Neural progenitor cell (in vitro differentiated cells): Measurements from ENCODE around the gene FGF19. TPM values are rescaled to one million over a fixed set of nuclear protein-coding genes. Genes with fewer than 3 reads are reported as not detected.
A peak's percentile ranks its signal among the peaks of the same experiment; 100 is the strongest.

Experiments
- DNase-seq: peaks from one replicate; pipeline ENCODE4 v3.0.0-alpha.2; 2016; ENCODE audit warnings: low spot score
- H2AFZ ChIP-seq: fragments of 200-600 bp; sonication (generic); replicated peaks from 2 replicates; pipeline ENCODE4 v1.6.1; 2016; ENCODE audit warnings: antibody characterized with exemption
- H3F3A ChIP-seq: fragments of 200-600 bp; sonication (generic); 2 replicates; pipeline ENCODE4 v1.6.1; 2016; ENCODE audit warnings: antibody characterized with exemption, low read depth
- H3K27ac ChIP-seq: fragments of 200-600 bp; sonication (generic); 2 replicates; pipeline ENCODE4 v1.5.1; 2016; ENCODE audit warnings: mild to moderate bottlenecking
- H3K27me3 ChIP-seq: fragments of 200-600 bp; sonication (generic); 2 replicates; pipeline ENCODE4 v1.6.1; 2016; ENCODE audit warnings: mild to moderate bottlenecking, moderate library complexity
- H3K36me3 ChIP-seq: fragments of 200-600 bp; sonication (generic); 2 replicates; pipeline ENCODE4 v1.5.1; 2016
- H3K4me1 ChIP-seq: fragments of 200-600 bp; sonication (generic); 2 replicates; pipeline ENCODE4 v1.6.1; 2016; ENCODE audit warnings: mixed run types
- H3K4me2 ChIP-seq: fragments of 200-600 bp; sonication (generic); 2 replicates; pipeline ENCODE4 v1.6.1; 2016
- H3K4me3 ChIP-seq: fragments of 200-600 bp; sonication (generic); 2 replicates; pipeline ENCODE4 v1.5.1; 2016
- H3K79me2 ChIP-seq: fragments of 200-600 bp; sonication (generic); 2 replicates; pipeline ENCODE4 v1.6.1; 2016; ENCODE audit warnings: low read depth
- H3K9ac ChIP-seq: fragments of 200-600 bp; sonication (generic); 2 replicates; pipeline ENCODE4 v1.6.1; 2016
- H3K9me3 ChIP-seq: fragments of 200-600 bp; sonication (generic); 2 replicates; pipeline ENCODE4 v1.5.1; 2016; ENCODE audit warnings: low read depth
- H4K20me1 ChIP-seq: fragments of 200-600 bp; sonication (generic); 2 replicates; pipeline ENCODE4 v1.6.1; 2016; ENCODE audit warnings: low read depth
- H3K27ac Mint-ChIP-seq: 3 replicates; pipeline ENCODE4 v1.8.0; 2021; ENCODE audit warnings: mixed read lengths
- H3K27me3 Mint-ChIP-seq: 2 replicates; pipeline ENCODE4 v1.8.0; 2022; ENCODE audit warnings: low read depth, mild to moderate bottlenecking, inconsistent platforms, moderate library complexity, mixed read lengths; ENCODE audit not compliant: insufficient read depth
- H3K36me3 Mint-ChIP-seq: 3 replicates; pipeline ENCODE4 v1.8.0; 2021; ENCODE audit warnings: mixed read lengths
- H3K4me1 Mint-ChIP-seq: 3 replicates; pipeline ENCODE4 v1.8.0; 2021; ENCODE audit warnings: mixed read lengths
- H3K4me3 Mint-ChIP-seq: 3 replicates; pipeline ENCODE4 v1.8.0; 2021; ENCODE audit warnings: mild to moderate bottlenecking, moderate library complexity, mixed read lengths
- H3K9me3 Mint-ChIP-seq: 3 replicates; pipeline ENCODE4 v1.8.0; 2020; ENCODE audit warnings: mixed read lengths
- EZH2 ChIP-seq: fragments of 200-600 bp; sonication (generic); IDR thresholded peaks from 2 replicates; pipeline ENCODE4 v1.6.1; 2017; ENCODE audit warnings: antibody characterized with exemption, mild to moderate bottlenecking, moderate library complexity
- EZH2phosphoT487 ChIP-seq: fragments of 200-600 bp; sonication (generic); IDR thresholded peaks from 2 replicates; pipeline ENCODE4 v1.6.1; 2017; ENCODE audit warnings: antibody characterized with exemption
- total RNA-seq: library from RNA; depleted of rRNA; stranded (reverse); fragments of >200 nt; gene quantifications from 2 replicates; pipeline ENCODE4 v1.2.3, GENCODE V29; 2015; ENCODE audit warnings: low replicate concordance
- TF ChIP-seq, protein P1 (sequence below): fragments of 200-600 bp; sonication (generic); IDR thresholded peaks from 2 replicates; pipeline ENCODE4 v1.5.1; 2017; ENCODE audit warnings: antibody characterized with exemption, mild to moderate bottlenecking

The FGF19 gene
- total RNA-seq, 1 donor from 2014 or later = not detected

DNA sequence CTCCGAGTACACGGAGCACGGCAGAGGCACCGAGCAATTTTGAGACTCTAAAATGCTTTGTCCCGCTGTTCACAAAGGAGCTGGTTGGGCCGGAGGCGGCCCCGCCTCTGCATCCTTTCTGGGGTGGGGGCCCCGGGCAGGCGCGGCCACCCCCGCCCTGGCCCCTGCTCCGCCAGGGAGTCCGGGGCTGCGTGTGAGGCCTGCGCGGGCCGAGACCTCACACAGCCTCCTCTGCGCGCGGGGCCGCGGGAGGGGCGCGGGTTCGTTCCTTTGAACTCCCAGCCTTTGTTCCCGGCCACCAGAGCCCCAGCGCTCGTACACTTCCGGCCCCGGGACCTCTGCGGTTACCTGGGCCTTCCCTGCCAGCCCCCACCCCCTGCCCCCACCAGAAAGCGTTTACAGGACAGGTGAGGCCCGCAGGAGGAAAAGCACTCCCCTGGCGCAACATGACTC, 1.6 kb downstream of the FGF19 start:
- TF ChIP-seq EZH2phosphoT487 = no peak
- no peak for TF ChIP-seq EZH2
- TF ChIP-seq, protein P1, sequence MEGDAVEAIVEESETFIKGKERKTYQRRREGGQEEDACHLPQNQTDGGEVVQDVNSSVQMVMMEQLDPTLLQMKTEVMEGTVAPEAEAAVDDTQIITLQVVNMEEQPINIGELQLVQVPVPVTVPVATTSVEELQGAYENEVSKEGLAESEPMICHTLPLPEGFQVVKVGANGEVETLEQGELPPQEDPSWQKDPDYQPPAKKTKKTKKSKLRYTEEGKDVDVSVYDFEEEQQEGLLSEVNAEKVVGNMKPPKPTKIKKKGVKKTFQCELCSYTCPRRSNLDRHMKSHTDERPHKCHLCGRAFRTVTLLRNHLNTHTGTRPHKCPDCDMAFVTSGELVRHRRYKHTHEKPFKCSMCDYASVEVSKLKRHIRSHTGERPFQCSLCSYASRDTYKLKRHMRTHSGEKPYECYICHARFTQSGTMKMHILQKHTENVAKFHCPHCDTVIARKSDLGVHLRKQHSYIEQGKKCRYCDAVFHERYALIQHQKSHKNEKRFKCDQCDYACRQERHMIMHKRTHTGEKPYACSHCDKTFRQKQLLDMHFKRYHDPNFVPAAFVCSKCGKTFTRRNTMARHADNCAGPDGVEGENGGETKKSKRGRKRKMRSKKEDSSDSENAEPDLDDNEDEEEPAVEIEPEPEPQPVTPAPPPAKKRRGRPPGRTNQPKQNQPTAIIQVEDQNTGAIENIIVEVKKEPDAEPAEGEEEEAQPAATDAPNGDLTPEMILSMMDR = no peak
- no peak overlapping the region for H3K9ac ChIP-seq
- no peaks in the 10 kb centered on the region for H3K36me3 ChIP-seq
- H3K4me3 Mint-ChIP-seq = peak overlapping the region; percentile 74
- H3K4me1 Mint-ChIP-seq = peaks cover 44% of the 10 kb centered on the region
- H2AFZ ChIP-seq = peak overlapping the region; percentile 74
- H3K27me3 Mint-ChIP-seq = peaks cover 42% of the 10 kb centered on the region
- no peak overlapping the region for H3K27ac Mint-ChIP-seq
- no peaks in the 10 kb centered on the region for H3K9me3 ChIP-seq
- H3K4me1 ChIP-seq = peaks cover 50% of the 10 kb centered on the region
- H3K79me2 ChIP-seq = no peaks in the 10 kb centered on the region
- no peaks in the 10 kb centered on the region for H3K9me3 Mint-ChIP-seq
- H3F3A ChIP-seq = peaks cover 57% of the 10 kb centered on the region
- no peak overlapping the region for H3K27ac ChIP-seq
- DNase-seq = peak; percentile 67
- H3K27me3 ChIP-seq = peaks cover 59% of the 10 kb centered on the region
- H4K20me1 ChIP-seq = peaks cover 30% of the 10 kb centered on the region
- H3K4me2 ChIP-seq = peak overlapping the region; percentile 97
- no peaks in the 10 kb centered on the region for H3K36me3 Mint-ChIP-seq
- H3K4me3 ChIP-seq = peak overlapping the region; percentile 54

DNA sequence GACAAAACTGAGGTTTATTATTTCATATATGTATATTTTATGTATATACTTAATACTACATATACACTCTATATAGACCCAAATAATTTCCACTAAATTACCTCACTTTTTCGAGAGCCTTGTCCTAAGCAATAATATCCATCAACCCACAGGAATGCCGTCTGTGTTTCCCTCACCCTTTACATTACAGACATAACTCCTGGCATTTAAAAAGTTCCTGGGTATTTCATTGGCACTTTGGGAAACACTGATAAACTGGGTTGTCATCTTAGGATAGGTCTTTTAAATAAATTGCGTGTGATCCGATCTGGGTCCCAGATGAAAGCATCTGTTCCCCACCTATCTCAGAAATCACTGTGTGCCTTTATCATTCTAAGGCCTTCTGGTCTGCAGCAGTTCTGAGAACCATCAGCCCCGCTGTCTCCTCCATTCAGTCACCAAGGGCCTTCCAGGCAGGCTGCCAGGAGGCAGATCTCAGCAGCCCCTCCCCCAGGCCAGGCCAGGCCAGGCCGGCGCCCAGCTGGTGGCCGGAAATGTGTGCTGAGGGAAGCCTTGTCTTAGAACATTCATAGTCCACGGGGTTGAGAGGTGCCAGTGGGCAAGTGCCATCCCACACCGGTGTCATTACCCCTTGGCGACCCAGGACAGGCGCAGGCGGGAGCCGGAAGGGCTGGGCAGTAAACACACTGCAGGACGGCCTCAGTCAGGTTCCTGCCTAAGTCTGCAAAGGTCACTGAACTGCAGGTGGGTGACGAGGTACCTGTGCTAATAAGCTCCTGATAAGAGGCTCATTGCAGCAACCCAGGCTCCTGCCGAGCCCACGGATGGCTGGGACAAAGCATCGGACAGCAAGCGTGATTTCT, 3.3 kb downstream of the FGF19 start:
- H3K9me3 Mint-ChIP-seq = no peaks in the 10 kb centered on the region
- no peak overlapping the region for H2AFZ ChIP-seq
- H3K4me1 Mint-ChIP-seq = peaks cover 45% of the 10 kb centered on the region
- peak; percentile 81 for DNase-seq
- no peak overlapping the region for H3K27ac ChIP-seq
- no peaks in the 10 kb centered on the region for H3K36me3 Mint-ChIP-seq
- peaks cover 35% of the 10 kb centered on the region for H3K27me3 Mint-ChIP-seq
- peak overlapping the region; percentile 70 for H3K4me3 Mint-ChIP-seq
- H3K4me3 ChIP-seq = peak overlapping the region; percentile 5
- peaks cover 49% of the 10 kb centered on the region for H3K27me3 ChIP-seq
- H3K36me3 ChIP-seq = no peaks in the 10 kb centered on the region
- H4K20me1 ChIP-seq = peaks cover 29% of the 10 kb centered on the region
- H3K4me1 ChIP-seq = peaks cover 44% of the 10 kb centered on the region
- no peak overlapping the region for H3K9ac ChIP-seq
- no peaks in the 10 kb centered on the region for H3K79me2 ChIP-seq
- H3K9me3 ChIP-seq = no peaks in the 10 kb centered on the region
- H3K27ac Mint-ChIP-seq = no peak overlapping the region
- TF ChIP-seq EZH2 (peak; percentile 52), EZH2phosphoT487 (no peak)
- peak overlapping the region; percentile 72 for H3K4me2 ChIP-seq
- H3F3A ChIP-seq = peaks cover 50% of the 10 kb centered on the region

DNA sequence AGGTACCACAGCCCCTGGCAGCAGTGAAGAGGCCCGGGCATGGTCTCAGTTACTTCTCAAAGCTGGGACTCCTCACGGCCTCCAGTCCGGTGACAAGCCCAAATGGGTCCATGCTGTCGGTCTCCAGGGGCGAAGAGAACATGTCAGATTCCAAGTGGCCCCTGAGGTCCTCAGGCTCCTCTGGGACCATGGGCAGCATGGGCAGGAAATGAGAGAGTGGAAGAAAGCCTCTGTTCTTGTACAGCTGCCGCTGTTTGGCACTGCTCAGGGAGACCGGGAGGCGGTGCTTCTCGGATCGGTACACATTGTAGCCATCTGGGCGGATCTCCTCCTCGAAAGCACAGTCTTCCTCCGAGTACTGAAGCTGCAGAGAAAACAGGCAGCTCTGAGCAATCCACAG, 4.6 kb downstream of the FGF19 start:
- Histone ChIP-seq H3K9ac (no peak overlapping the region), H3K27ac (no peak overlapping the region), H3K79me2 (no peaks in the 10 kb centered on the region), H3K36me3 (no peaks in the 10 kb centered on the region), H3K27me3 (peaks cover 37% of the 10 kb centered on the region), H3K4me2 (no peak overlapping the region), H3K9me3 (no peaks in the 10 kb centered on the region), H4K20me1 (peaks cover 21% of the 10 kb centered on the region), H2AFZ (no peak overlapping the region), H3K4me1 (peaks cover 35% of the 10 kb centered on the region), H3K4me3 (no peak overlapping the region), H3F3A (peaks cover 37% of the 10 kb centered on the region)
- no peak for DNase-seq
- Mint-ChIP-seq H3K9me3 (no peaks in the 10 kb centered on the region), H3K4me3 (no peak overlapping the region), H3K4me1 (peaks cover 36% of the 10 kb centered on the region), H3K27ac (no peak overlapping the region), H3K36me3 (no peaks in the 10 kb centered on the region), H3K27me3 (peaks cover 33% of the 10 kb centered on the region)
- TF ChIP-seq, protein P1 = no peak
- TF ChIP-seq EZH2phosphoT487 (no peak), EZH2 (no peak)

DNA sequence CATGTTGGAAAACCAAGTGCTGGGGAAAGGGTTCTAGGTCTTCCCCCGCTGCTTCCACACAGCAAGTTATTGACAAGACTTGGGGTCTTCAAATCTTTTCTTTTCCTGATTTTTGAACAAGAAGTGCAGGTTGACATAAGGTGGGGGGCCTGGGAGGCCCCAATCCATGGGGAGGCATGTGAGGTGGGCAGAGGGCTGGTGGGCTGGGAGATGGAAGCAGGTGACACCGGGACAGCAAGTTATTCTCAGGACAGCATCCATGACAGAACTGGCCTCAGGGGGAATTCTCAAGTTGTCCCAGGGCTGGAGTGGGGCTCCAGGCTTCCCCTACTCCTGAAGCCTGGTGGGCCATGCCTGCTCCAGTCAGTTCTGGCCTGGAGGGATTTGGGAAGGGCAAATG, 5.5 kb downstream of the FGF19 start:
- no peaks in the 10 kb centered on the region for H3K36me3 Mint-ChIP-seq

More for the DNA sequence above, 5.5 kb downstream of the FGF19 start:
- Histone ChIP-seq H3F3A (peaks cover 34% of the 10 kb centered on the region), H3K27me3 (peaks cover 29% of the 10 kb centered on the region), H3K79me2 (no peaks in the 10 kb centered on the region), H2AFZ (no peak overlapping the region), H3K36me3 (no peaks in the 10 kb centered on the region), H3K4me2 (no peak overlapping the region), H3K9ac (no peak overlapping the region), H3K4me1 (peaks cover 29% of the 10 kb centered on the region), H3K27ac (no peak overlapping the region), H4K20me1 (peaks cover 21% of the 10 kb centered on the region), H3K9me3 (no peaks in the 10 kb centered on the region), H3K4me3 (no peak overlapping the region)
- Mint-ChIP-seq H3K4me1 (peaks cover 36% of the 10 kb centered on the region), H3K27me3 (peaks cover 33% of the 10 kb centered on the region), H3K4me3 (no peak overlapping the region), H3K27ac (peak overlapping the region; percentile 21), H3K9me3 (no peaks in the 10 kb centered on the region)
- TF ChIP-seq EZH2 = no peak
- TF ChIP-seq, protein P1 = no peak
- no peak for TF ChIP-seq EZH2phosphoT487
- DNase-seq = no peak
